Uterus (tissue), 4 donors: ENCODE results near the gene SLX1A. TPM values are rescaled to one million over a fixed set of nuclear protein-coding genes. Genes with fewer than 3 reads are reported as not detected.
"Not testable (repeated sequence)": the region's sequence is repeated elsewhere in the genome, so short reads cannot be mapped to it uniquely, and the experiment has no call there.

Experiments
- DNase-seq, 2 donors: peaks; one replicate each; pipeline ENCODE4 v3.0.0-alpha.2; 2019 to 2020
- H3K27ac ChIP-seq, 2 donors: fragments of 200-600 bp; sonication (generic); 1 replicate in 1 of 2; 2 replicates in 1 of 2; pipeline ENCODE4 v1.5.1; 2016 to 2018
- H3K27me3 ChIP-seq, 2 donors: fragments of 200-600 bp; sonication (generic); one replicate each; pipeline ENCODE4 v1.5.1; 2018 to 2019; ENCODE audit warnings: control low read depth in 1 of 2
- H3K36me3 ChIP-seq, 2 donors: fragments of 200-600 bp; sonication (generic); one replicate each; pipeline ENCODE4 v1.5.1; 2019; ENCODE audit warnings: control low read depth in 1 of 2
- H3K4me1 ChIP-seq, 2 donors: fragments of 200-600 bp; sonication (generic); one replicate each; pipeline ENCODE4 v1.5.1; 2018 to 2019; ENCODE audit warnings: control low read depth in 1 of 2
- H3K4me3 ChIP-seq, 2 donors: fragments of 200-600 bp; sonication (generic); 1 replicate in 1 of 2; 2 replicates in 1 of 2; pipeline ENCODE4 v1.5.1; 2018 to 2019; ENCODE audit warnings: mild to moderate bottlenecking in 1 of 2
- H3K9me3 ChIP-seq, 2 donors: fragments of 200-600 bp; sonication (generic); one replicate each; pipeline ENCODE4 v1.5.1; 2019; ENCODE audit warnings: control low read depth in 1 of 2
- CTCF ChIP-seq, 4 experiments: fragments of 200-600 bp in 2 of 4; fragments of 450-650 bp in 2 of 4; sonication (generic) in 2 of 4; IDR thresholded peaks; one replicate each; pipeline ENCODE4 v1.5.1; 2016 to 2019; ENCODE audit warnings: antibody characterized with exemption in 4 of 4, mild to moderate bottlenecking in 2 of 4, moderate library complexity in 1 of 4
- POLR2A ChIP-seq, 2 donors: fragments of 450-650 bp; IDR thresholded peaks; one replicate each; pipeline ENCODE4 v1.6.1; 2016; ENCODE audit warnings: antibody characterized with exemption in 2 of 2, mild to moderate bottlenecking in 1 of 2, moderate library complexity in 1 of 2
- intact Hi-C: fragments of 100-400 bp; cut with DNase I; formaldehyde crosslinking; loops from one replicate; pipeline ENCODE4 v1.15.1; 2023; ENCODE audit warnings: low total_unique reads
- total RNA-seq, 4 donors: library from RNA; depleted of rRNA in 3 of 4; stranded (reverse); fragments of >200 nt in 3 of 4; gene quantifications; one replicate each; pipeline versions ENCODE4 v1.1.0 to v1.2.4, GENCODE V29; 2014 to 2023
- donor health status: DM: yes; HTN: yes; CAD: no.

SLX1A gene
- total RNA-seq, 4 donors from 2014 or later: 10.6 to 142 (median 41.0) TPM

- H3K27me3 ChIP-seq: no peaks in the 10 kb centered on the region
- no peaks in the 10 kb centered on the region for H3K36me3 ChIP-seq
- H3K4me1 ChIP-seq: no peaks in the 10 kb centered on the region
- no peaks in the 10 kb centered on the region for H3K9me3 ChIP-seq
- H3K27ac ChIP-seq: no peak overlapping the region
- no peak for DNase-seq
- TF ChIP-seq POLR2A (IDR thresholded peaks at IDR 0.05) (no peak), CTCF (IDR thresholded peaks at IDR 0.05) (no peak)
- intact Hi-C loops: no loop called here
- no peak overlapping the region for H3K4me3 ChIP-seq
Observed at GRCh38 chr16:30163538-30163937, 30.1 kb upstream of the SLX1A start.

GRCh38 chr16:30166202-30166902, 27.3 kb upstream of the SLX1A start:
- intact Hi-C loops: no loop called here
- Histone ChIP-seq H3K4me1 (no peaks in the 10 kb centered on the region), H3K27me3 (no peaks in the 10 kb centered on the region), H3K9me3 (no peaks in the 10 kb centered on the region), H3K4me3 (no peak overlapping the region), H3K27ac (no peak overlapping the region), H3K36me3 (no peaks in the 10 kb centered on the region)
- DNase-seq: no peak
- TF ChIP-seq POLR2A (IDR thresholded peaks at IDR 0.05): no peak
- TF ChIP-seq CTCF (IDR thresholded peaks at IDR 0.05): no peak

- H3K9me3 ChIP-seq, H3K36me3 ChIP-seq, intact Hi-C loops, H3K4me3 ChIP-seq, H3K27ac ChIP-seq, DNase-seq, H3K27me3 ChIP-seq, H3K4me1 ChIP-seq: not testable (repeated sequence)
Observed at GRCh38 chr16:30168746-30169145, 24.9 kb upstream of the SLX1A start.

- H3K27me3 ChIP-seq, DNase-seq, H3K36me3 ChIP-seq, intact Hi-C loops, H3K4me3 ChIP-seq, H3K27ac ChIP-seq, H3K9me3 ChIP-seq, H3K4me1 ChIP-seq: not testable (repeated sequence)
Observed at GRCh38 chr16:30169416-30169815, 24.3 kb upstream of the SLX1A start.

GRCh38 chr16:30170145-30170544, 23.5 kb upstream of the SLX1A start:
- H3K4me1 ChIP-seq, H3K4me3 ChIP-seq, H3K27me3 ChIP-seq, H3K27ac ChIP-seq, H3K9me3 ChIP-seq, H3K36me3 ChIP-seq, DNase-seq, intact Hi-C loops: not testable (repeated sequence)

- no peaks in the 10 kb centered on the region for H3K9me3 ChIP-seq
- H3K27me3 ChIP-seq: no peaks in the 10 kb centered on the region
- H3K4me1 ChIP-seq: no peaks in the 10 kb centered on the region
- TF ChIP-seq CTCF (IDR thresholded peaks at IDR 0.05): no peak
- TF ChIP-seq POLR2A (IDR thresholded peaks at IDR 0.05): no peak
- intact Hi-C loops: no loop called here
- no peaks in the 10 kb centered on the region for H3K36me3 ChIP-seq
- no peak overlapping the region for H3K4me3 ChIP-seq
- DNase-seq: no peak
- no peak overlapping the region for H3K27ac ChIP-seq
Observed at GRCh38 chr16:30173054-30173453, 20.6 kb upstream of the SLX1A start.

- H3K4me3 ChIP-seq, intact Hi-C loops, H3K27ac ChIP-seq, H3K4me1 ChIP-seq, H3K27me3 ChIP-seq, DNase-seq, H3K9me3 ChIP-seq, H3K36me3 ChIP-seq: not testable (repeated sequence)
Observed at GRCh38 chr16:30176876-30177275, 16.8 kb upstream of the SLX1A start.
